GM12878 (cell line): ENCODE results near the gene PPP2R5A. TPM values are rescaled to one million over a fixed set of nuclear protein-coding genes. Genes with fewer than 3 reads are reported as not detected.

Source experiments
- ATAC-seq: fragments of 200-7000 bp; cut with Tn5 transposase; 3 replicates; pipeline ENCODE4 v1.9.1; 2020; ENCODE audit warnings: mild to moderate bottlenecking, moderate library complexity
- BruUV-seq: library from RNA; stranded (reverse); fragments of 400-500 nt; replicated peaks from 2 replicates; lab custom pipeline; 2021; lab: Mats Ljungman, UMichigan
- CTCF ChIA-PET: fragments of 300-600 bp; sonication (Branson Sonifier 250); formaldehyde crosslinking; extraction: SDS; loops from one replicate; lab custom pipeline; 2021; ENCODE audit warnings: inconsistent platforms; lab: Yijun Ruan, JAX
- POLR2A ChIA-PET: fragments of 350-600 bp; formaldehyde crosslinking; extraction: SDS; loops from one replicate; lab custom pipeline; 2021; ENCODE audit warnings: inconsistent platforms; lab: Charles Lee
- RAD21 ChIA-PET: fragments of 300-600 bp; sonication (Branson Sonifier 250); formaldehyde crosslinking; loops from one replicate; lab custom pipeline; 2023; ENCODE audit warnings: antibody characterized with exemption; ENCODE audit not compliant: unreplicated experiment; lab: Charles Lee
- SMC1A ChIA-PET: fragments of 300-600 bp; sonication (Branson Sonifier 250); formaldehyde crosslinking; loops from one replicate; lab custom pipeline; 2023; ENCODE audit not compliant: unreplicated experiment, uncharacterized antibody; lab: Charles Lee
- DNase-seq: peaks from one replicate; pipeline ENCODE4 v3.0.0-alpha.2; 2011; ENCODE audit warnings: low read depth, low spot score
- FAIRE-seq: peaks from 3 replicates; lab custom pipeline; 2011; peaks lifted over from hg19 to GRCh38; lab: Jason Lieb, UNC
- H2AFZ ChIP-seq: 2 replicates; pipeline ENCODE4 v1.6.0; 2011; ENCODE audit warnings: low read depth, low read length, control low read depth; ENCODE audit not compliant: control insufficient read depth
- H3K27ac ChIP-seq: 2 replicates; pipeline ENCODE4 v1.5.1; 2011; ENCODE audit warnings: control low read depth; ENCODE audit not compliant: control insufficient read depth, insufficient read depth
- H3K27me3 ChIP-seq, 2 experiments: replicated peaks in 1 of 2; 2 replicates each; pipeline versions ENCODE4 v1.6.0 to v1.6.1; 2011; ENCODE audit warnings: low read length in 1 of 2; ENCODE audit not compliant: control insufficient read depth in 2 of 2, insufficient read depth in 2 of 2
- H3K36me3 ChIP-seq, 2 experiments: 2 replicates each; pipeline ENCODE4 v1.5.1; 2011; ENCODE audit warnings: low read length in 1 of 2; ENCODE audit not compliant: control insufficient read depth in 2 of 2, insufficient read depth in 2 of 2
- H3K4me1 ChIP-seq: 2 replicates; pipeline ENCODE4 v1.6.1; 2011; ENCODE audit warnings: mild to moderate bottlenecking, low read length, moderate library complexity, mixed read lengths; ENCODE audit not compliant: control insufficient read depth, insufficient read depth
- H3K4me2 ChIP-seq: 2 replicates; pipeline ENCODE4 v1.6.0; 2011; ENCODE audit warnings: control low read depth; ENCODE audit not compliant: control insufficient read depth, insufficient read depth
- H3K4me3 ChIP-seq: fragments of 200-600 bp; sonication (generic); 2 replicates; pipeline ENCODE4 v1.5.1; 2016
- H3K79me2 ChIP-seq: 2 replicates; pipeline ENCODE4 v1.6.0; 2011; ENCODE audit warnings: low read length; ENCODE audit not compliant: control insufficient read depth, insufficient read depth
- H3K9ac ChIP-seq: 2 replicates; pipeline ENCODE4 v1.8.0; 2011; ENCODE audit warnings: low read length, control low read depth, mixed read lengths; ENCODE audit not compliant: control insufficient read depth, insufficient read depth
- H3K9me3 ChIP-seq: replicated peaks from 3 replicates; pipeline ENCODE4 v1.5.1; 2011; ENCODE audit warnings: mild to moderate bottlenecking, low read length; ENCODE audit not compliant: control insufficient read depth, insufficient read depth
- H4K20me1 ChIP-seq: 2 replicates; pipeline ENCODE4 v1.6.0; 2011; ENCODE audit not compliant: control insufficient read depth, insufficient read depth
- CEBPB ChIP-seq, 2 experiments: fragments of 150-350 bp in 1 of 2; IDR thresholded peaks; 2 replicates each; pipeline ENCODE4 v1.6.1; 2012 to 2014; ENCODE audit warnings: low read depth in 2 of 2, low read length in 2 of 2, borderline replicate concordance in 1 of 2, inconsistent platforms in 1 of 2
- CREB1 ChIP-seq: IDR thresholded peaks from 2 replicates; pipeline ENCODE4 v1.6.1; 2012; ENCODE audit warnings: low read depth, mild to moderate bottlenecking, inconsistent platforms
- CREM ChIP-seq: IDR thresholded peaks from 2 replicates; pipeline ENCODE4 v1.6.1; 2014; ENCODE audit warnings: antibody characterized with exemption, low read depth
- DPF2 ChIP-seq: fragments of 450-650 bp; IDR thresholded peaks from 2 replicates; pipeline ENCODE4 v1.6.1; 2017; ENCODE audit warnings: mild to moderate bottlenecking
- EGR1 ChIP-seq, 2 experiments: IDR thresholded peaks; 1 replicate in 1 of 2; 2 replicates in 1 of 2; pipeline ENCODE4 v1.6.1; 2011 to 2012; ENCODE audit warnings: low read depth in 2 of 2, low read length in 2 of 2, borderline replicate concordance in 1 of 2, mild to moderate bottlenecking in 1 of 2, moderate library complexity in 1 of 2
- GABPA ChIP-seq: IDR thresholded peaks from 2 replicates; pipeline ENCODE4 v1.6.1; 2014; ENCODE audit warnings: antibody characterized with exemption, low read depth, mild to moderate bottlenecking, inconsistent platforms
- HDAC6 ChIP-seq: fragments of 200-600 bp; sonication (generic); IDR thresholded peaks from one replicate; pipeline ENCODE4 v1.8.0; 2017; ENCODE audit warnings: antibody characterized with exemption; ENCODE audit not compliant: unreplicated experiment
- MAX ChIP-seq: IDR thresholded peaks from 2 replicates; pipeline ENCODE4 v1.6.1; 2012; ENCODE audit warnings: low read depth, low read length, improper control_type of control experiment
- MYB ChIP-seq: fragments of 150-350 bp; IDR thresholded peaks from 2 replicates; pipeline ENCODE4 v1.6.1; 2014; ENCODE audit warnings: mild to moderate bottlenecking, low read depth, low read length, borderline replicate concordance
- NFYB ChIP-seq: IDR thresholded peaks from 2 replicates; pipeline ENCODE4 v1.6.1; 2011; ENCODE audit warnings: low read depth, mild to moderate bottlenecking, low read length, improper control_type of control experiment, moderate library complexity; ENCODE audit not compliant: insufficient read depth
- NKRF ChIP-seq: fragments of 450-650 bp; conservative IDR thresholded peaks from 2 replicates; pipeline ENCODE4 v1.6.1; 2017; ENCODE audit warnings: mild to moderate bottlenecking, moderate library complexity
- PAX8 ChIP-seq: fragments of 450-650 bp; IDR thresholded peaks from 2 replicates; pipeline ENCODE4 v1.6.1; 2017; ENCODE audit warnings: mild to moderate bottlenecking, moderate library complexity
- POLR2AphosphoS5 ChIP-seq: IDR thresholded peaks from 2 replicates; pipeline ENCODE4 v1.6.1; 2011; ENCODE audit warnings: mild to moderate bottlenecking, low read length, inconsistent platforms
- RBBP5 ChIP-seq: fragments of 200-600 bp; sonication (generic); conservative IDR thresholded peaks from 2 replicates; pipeline ENCODE4 v1.6.1; 2016
- SIX5 ChIP-seq: IDR thresholded peaks from 2 replicates; pipeline ENCODE4 v1.6.1; 2011; ENCODE audit warnings: mild to moderate bottlenecking, low read depth, low read length, moderate library complexity; ENCODE audit not compliant: severe bottlenecking
- SRF ChIP-seq, 2 experiments: IDR thresholded peaks; 2 replicates each; pipeline ENCODE4 v1.6.1; 2011; ENCODE audit warnings: low read depth in 2 of 2, low read length in 2 of 2, mild to moderate bottlenecking in 1 of 2, moderate library complexity in 1 of 2
- YY1 ChIP-seq: IDR thresholded peaks from 2 replicates; pipeline ENCODE4 v1.6.1; 2011; ENCODE audit warnings: low read depth, mild to moderate bottlenecking, low read length
- ZNF384 ChIP-seq: IDR thresholded peaks from 2 replicates; pipeline ENCODE4 v1.6.1; 2012; ENCODE audit warnings: low read depth, mild to moderate bottlenecking, low read length, improper control_type of control experiment, borderline replicate concordance
- ZSCAN29 ChIP-seq: fragments of 450-650 bp; IDR thresholded peaks from 2 replicates; pipeline ENCODE4 v1.6.1; 2017; ENCODE audit warnings: mild to moderate bottlenecking, moderate library complexity
- ZZZ3 ChIP-seq: IDR thresholded peaks from 2 replicates; pipeline ENCODE4 v1.6.1; 2011; ENCODE audit warnings: low read depth; ENCODE audit not compliant: control insufficient read depth, insufficient read length
- WGBS: methylation state at CpG from one replicate; pipeline ENCODE4 v1.1.6; 2016; ENCODE audit warnings: low lambda C conversion rate; ENCODE audit not compliant: insufficient replicate concordance, insufficient coverage; ENCODE audit errors: missing lambda C conversion rate; 5-methylcytosine and 5-hydroxymethylcytosine counted together
- in situ Hi-C: fragments of 300-500 bp; cut with MboI; formaldehyde crosslinking; loops from 9 replicates; pipeline ENCODE4 v1.14.3; 2018; ENCODE audit warnings: mixed read lengths
- intact Hi-C: fragments of 100-400 bp; cut with micrococcal nuclease; formaldehyde crosslinking; loops from one replicate; pipeline ENCODE4 v1.14.2; 2022; ENCODE audit not compliant: unreplicated experiment
- polyA plus RNA-seq, 11 experiments: library from polyadenylated mRNA; depleted of rRNA in 4 of 11; unstranded in 6 of 11; stranded (reverse) in 5 of 11; fragments of >200 nt; fragmentation: Nextera tagmentation in 4 of 11; fragmentation: Illumina TruSeq in 1 of 11; extraction: Ambion mirVana in 4 of 11; extraction: Trizol in 1 of 11; gene quantifications; 1 replicate in 1 of 11; 2 replicates in 10 of 11; pipeline versions ENCODE4 v1.2.1 to v1.2.3, GENCODE V29; 2011 to 2016; ENCODE audit warnings: inconsistent platforms in 2 of 11, missing spikeins in 2 of 11, low read depth in 1 of 11
- total RNA-seq, 4 experiments: library from RNA; depleted of rRNA in 3 of 4; stranded (reverse); fragments of >200 nt in 3 of 4; fragmentation: Illumina TruSeq in 1 of 4; extraction: Trizol in 1 of 4; gene quantifications; 2 replicates each; pipeline versions ENCODE4 v1.2.1 to v1.2.3, GENCODE V29; 2013 to 2021

Gene PPP2R5A
- total and polyA plus RNA-seq, 10 of the 15 experiments (the other 5 are each of a cell fraction or from before 2014, with no cell fraction given) = 15.4 to 40.6 (median 32.5) TPM

- TF ChIP-seq MAX (no peak), RBBP5 (no peak), HDAC6 (no peak)
Observed at GRCh38 chr1:212311836-212312497, 26.8 kb downstream of the PPP2R5A start (continued).

GRCh38 chr1:212313616-212314015, 28.4 kb downstream of the PPP2R5A start:
- POLR2A ChIA-PET = interaction anchor here (0.6 kb wide), 2 partner anchors 22 to 204 kb away, joined by 3 read pairs; no protein-coding TSS in a partner anchor
- no peak for TF ChIP-seq NKRF
- TF ChIP-seq DPF2 = no peak
- TF ChIP-seq SIX5 = no peak
- TF ChIP-seq POLR2AphosphoS5 = no peak
- TF ChIP-seq ZZZ3 = no peak
- TF ChIP-seq ZSCAN29 = no peak
- TF ChIP-seq SRF (IDR thresholded peaks at IDR 0.05; ENCODE audit: low read depth in 2 of 2, low read length in 2 of 2) = no peak
- no peak for TF ChIP-seq EGR1 (IDR thresholded peaks at IDR 0.05; ENCODE audit: borderline replicate concordance in 1 of 2, low read depth in 2 of 2, low read length in 2 of 2)
- TF ChIP-seq CREB1 = no peak
- TF ChIP-seq CEBPB (IDR thresholded peaks at IDR 0.05; ENCODE audit: borderline replicate concordance in 1 of 2, low read depth in 2 of 2, low read length in 2 of 2) = no peak
- no peak for TF ChIP-seq ZNF384
- TF ChIP-seq CREM = no peak
- TF ChIP-seq YY1 = no peak
- TF ChIP-seq MYB = no peak
- no peak for TF ChIP-seq HDAC6
- TF ChIP-seq GABPA = no peak
- TF ChIP-seq NFYB = no peak
- TF ChIP-seq PAX8 = no peak

More at GRCh38 chr1:212313616-212314015, 28.4 kb downstream of the PPP2R5A start:
- Histone ChIP-seq H3K4me3 (no peak overlapping the region), H3K9me3 (peaks cover 2% of the 10 kb centered on the region; the same call in 2 of the 3 replicates), H3K9ac (no peak overlapping the region), H3K36me3 (peaks cover 0 to 12% of the 10 kb centered on the region in 2 experiments; a peak in 1 of 4 replicates), H3K27ac (no peak overlapping the region), H3K4me1 (no peaks in the 10 kb centered on the region), H3K79me2 (peaks cover 33% of the 10 kb centered on the region), H2AFZ (no peak overlapping the region), H3K27me3 (no peaks in the 10 kb centered on the region), H4K20me1 (no peaks in the 10 kb centered on the region), H3K4me2 (no peak overlapping the region)
- ATAC-seq (no peak), FAIRE-seq (no peak), DNase-seq (no peak)
- in situ Hi-C loops (no loop called here), intact Hi-C loops (no loop called here)
- BruUV-seq = no TSS peak
- 100% methylated on average over 2 of the region's 2 CpGs for WGBS
- ChIA-PET CTCF (interaction anchor here (0.9 to 2.3 kb wide), 5 partner anchors 20 to 252 kb away, joined by 3 to 17 read pairs (median 7); no protein-coding TSS in a partner anchor), SMC1A (interaction anchor here (0.9 to 6.7 kb wide), 7 partner anchors 9 to 278 kb away, joined by 3 to 55 read pairs (median 6); partner anchors contain the start of genes DTL and INTS7), RAD21 (interaction anchor here (0.7 to 5.2 kb wide), 8 partner anchors 16 to 278 kb away, joined by 3 to 35 read pairs (median 5); partner anchors contain the start of genes DTL, INTS7 and PPP2R5A)
